Left kidney (tissue), 2 donors: ENCODE data around the gene PTPN11. TPM values are rescaled to one million over a fixed set of nuclear protein-coding genes. Genes with fewer than 3 reads are reported as not detected.

Source experiments
- DNase-seq: peaks from one replicate; pipeline ENCODE4 v3.0.0-alpha.2; 2013
- polyA plus RNA-seq: library from polyadenylated mRNA; unstranded; fragments of 120-200 nt; gene quantifications from one replicate; pipeline ENCODE4 v1.2.1, GENCODE V29; 2013; ENCODE audit not compliant: insufficient read length

Gene PTPN11
- polyA plus RNA-seq, 1 donor, result 87.3 TPM

DNA sequence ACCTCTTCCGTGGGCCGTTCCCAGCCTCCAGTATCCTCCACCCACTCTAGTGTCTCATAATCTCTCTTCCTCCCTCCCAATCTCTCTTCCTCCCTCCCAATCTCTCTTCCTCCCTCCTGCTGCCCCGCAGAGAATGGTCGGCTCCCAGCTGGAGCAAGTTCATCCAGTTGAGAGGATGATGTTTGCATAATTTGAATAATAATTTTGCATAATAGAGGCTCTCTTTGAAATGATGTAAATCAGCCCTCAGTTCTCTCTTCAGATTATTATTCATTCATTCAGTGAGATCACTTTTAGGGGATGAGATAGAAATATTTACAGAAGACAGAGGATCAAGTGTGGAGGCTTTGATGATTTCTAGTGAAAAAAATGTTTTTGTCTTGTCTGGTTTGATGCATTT lies 125.0 kb downstream of the PTPN11 start:
- DNase-seq, result no peak

DNA sequence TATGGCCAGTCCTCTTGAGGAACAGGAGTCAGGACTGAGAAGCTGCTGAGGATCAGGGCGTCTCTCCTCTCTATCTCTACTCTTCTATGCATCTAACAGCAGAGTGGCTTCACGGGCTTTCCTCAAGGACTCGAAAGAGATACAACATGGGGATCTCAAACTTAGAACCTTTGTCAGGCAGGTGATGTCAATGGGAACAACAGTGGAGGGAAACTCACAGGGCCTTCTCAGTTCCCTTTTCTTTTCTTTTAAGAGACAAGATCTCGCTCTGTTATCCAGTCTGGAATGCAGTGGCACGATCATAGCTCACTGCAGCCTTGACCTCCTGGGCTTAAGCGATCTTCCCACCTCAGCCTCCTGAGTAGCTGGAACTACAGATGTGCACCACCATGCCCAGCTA lies 127.6 kb downstream of the PTPN11 start:
- no peak for DNase-seq

DNA sequence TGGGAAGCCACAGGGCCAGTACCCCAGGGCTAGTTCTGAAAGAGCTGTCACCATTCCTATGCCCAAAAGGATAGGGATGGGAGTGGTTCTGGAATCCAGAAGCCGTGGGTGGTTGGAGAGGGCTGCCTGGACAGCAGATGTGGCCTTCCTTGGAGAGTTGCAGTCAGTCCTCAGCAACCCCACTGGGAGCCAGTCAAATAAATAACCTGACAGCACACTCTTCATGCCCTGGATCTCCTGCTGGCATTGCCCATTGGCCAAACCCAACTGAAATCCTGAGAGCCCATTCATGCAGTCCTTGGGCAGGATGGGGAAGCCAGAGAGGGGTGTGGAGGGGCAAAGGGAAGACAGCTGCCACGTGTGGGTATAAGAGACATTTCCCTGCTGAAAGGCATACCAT lies 128.2 kb downstream of the PTPN11 start:
- no peak for DNase-seq

DNA sequence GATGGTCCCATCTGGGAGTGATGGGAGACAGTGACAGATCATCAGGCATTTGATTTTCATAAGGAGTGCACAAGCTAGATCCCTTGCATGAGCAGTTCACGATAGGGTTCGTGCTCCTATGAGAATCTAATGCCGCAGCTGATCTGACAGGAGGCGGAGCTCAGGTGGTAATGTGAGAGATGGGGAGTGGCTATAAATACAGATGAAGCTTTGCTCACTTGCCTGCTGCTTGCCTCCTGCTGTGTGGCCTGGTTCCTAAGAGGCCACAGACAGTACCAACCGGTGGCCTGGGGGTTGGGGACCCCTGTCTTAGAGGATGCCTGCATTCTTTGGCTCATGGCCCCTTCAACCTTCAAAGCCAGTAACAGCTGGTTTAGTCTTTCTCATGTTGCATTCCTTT lies 130.3 kb downstream of the PTPN11 start:
- DNase-seq, result no peak

DNA sequence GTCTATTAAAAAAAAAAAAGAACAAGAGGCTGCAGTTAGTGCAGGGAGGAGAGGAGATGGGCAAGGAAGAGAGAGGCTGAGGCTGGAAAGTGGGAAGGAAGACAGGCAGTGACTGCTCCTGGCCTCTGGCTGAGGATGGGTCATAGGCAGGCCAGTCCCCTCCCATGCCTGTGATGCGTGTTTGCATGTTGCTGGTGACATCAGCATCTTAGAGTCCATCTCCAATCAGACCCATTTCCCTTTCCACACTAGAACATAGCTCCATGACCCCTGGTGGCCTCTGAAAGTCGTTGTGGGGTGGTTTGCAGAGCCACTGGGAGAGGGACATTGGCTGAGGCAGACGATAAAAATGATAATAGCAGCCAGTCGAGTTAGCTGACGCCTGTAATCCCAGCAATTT lies 132.9 kb downstream of the PTPN11 start:
- no peak for DNase-seq

DNA sequence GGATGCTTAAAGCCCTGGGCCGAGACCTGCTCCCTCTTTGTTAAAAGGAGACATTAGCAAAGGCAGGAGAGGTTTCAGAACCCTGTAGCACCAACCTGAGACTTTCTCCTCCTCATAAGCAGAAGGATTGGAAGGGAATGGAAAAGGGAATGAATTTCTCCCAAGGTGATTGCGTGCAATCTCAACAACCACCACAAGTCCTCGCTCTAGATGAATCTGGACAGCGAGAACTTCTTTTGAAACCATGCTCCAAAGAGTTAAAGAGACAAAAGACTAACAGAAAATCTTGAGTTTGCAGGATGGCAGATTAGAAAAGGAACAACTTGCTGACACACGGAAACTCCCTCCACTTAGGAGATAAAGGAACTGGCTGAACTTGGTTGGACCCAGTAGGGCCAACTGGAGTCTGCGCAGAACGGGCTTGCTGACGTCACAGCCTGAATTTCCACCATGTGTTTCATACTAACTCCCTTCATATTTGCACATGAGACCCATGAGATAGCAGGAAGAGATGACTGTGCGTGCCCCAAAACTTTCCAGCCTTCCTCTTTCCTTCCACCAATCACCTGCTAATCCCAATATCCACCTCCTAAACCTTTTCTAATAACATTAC lies 137.0 kb downstream of the PTPN11 start:
- no peak for DNase-seq

DNA sequence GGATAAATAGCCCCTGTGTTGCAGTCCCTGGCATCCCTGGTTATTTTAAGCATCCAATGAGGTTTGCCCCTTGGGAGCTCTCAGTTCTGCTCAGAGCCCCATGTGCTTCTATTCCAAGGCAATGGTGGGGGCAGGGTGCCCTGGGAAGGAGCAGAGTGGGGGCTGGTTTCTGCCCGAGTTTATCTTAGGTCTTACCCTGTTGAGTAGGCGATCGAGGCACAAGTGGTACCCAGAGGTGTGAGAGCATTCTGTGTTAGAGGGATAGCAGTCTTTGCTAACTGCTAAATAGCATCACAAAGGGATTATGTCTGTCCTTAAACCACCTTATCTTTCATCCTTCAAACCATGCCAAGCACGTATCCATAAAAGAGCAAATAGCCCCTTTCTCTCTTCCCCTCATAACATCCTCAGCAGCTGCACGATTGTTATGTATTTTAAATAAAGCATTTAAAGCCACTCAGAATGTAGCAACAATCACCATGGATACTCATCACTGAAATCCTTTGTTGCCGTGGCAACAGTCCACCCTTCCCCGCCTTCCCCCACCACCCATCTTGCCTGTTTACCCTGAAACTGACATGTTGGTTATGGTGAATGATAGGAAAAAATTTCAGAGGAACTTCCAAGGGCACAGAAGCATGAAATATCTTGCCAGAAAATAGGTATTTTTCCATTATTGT lies 139.3 kb downstream of the PTPN11 start:
- DNase-seq, result no peak

Other genes with a start within 250 kb of the PTPN11 start
- 70.7 TPM for gene HECTD4, start 36.5 kb upstream of the PTPN11 start, polyA plus RNA-seq
- 2,146 TPM for gene RPL6, start 9.3 kb upstream of the PTPN11 start, polyA plus RNA-seq